ENCODE results near the gene ATP8B3.

- TF ChIP-seq CTCF (conservative IDR thresholded peaks at IDR 0.05; ENCODE audit: low read depth, low read length) (no peak), EZH2 (IDR thresholded peaks at IDR 0.05; ENCODE audit: borderline replicate concordance, low read depth, low read length, poor library complexity, severe bottlenecking) (no peak)
These were observed 22.6 kb downstream of the ATP8B3 start for GRCh38 chr19:1789261-1790041.
